Stimulated activated naive CD8-positive, alpha-beta T cell treated with anti-CD3 and anti-CD28 coated beads, Interleukin-15, Interleukin-2, amounts not matched to agents 100 ng/mL and 50 ng/mL, for 24 hours (primary cell): ENCODE results near the gene SLC27A4.
A peak's percentile ranks its signal among the peaks of the same experiment; 100 is the strongest.
"Not testable (repeated sequence)": the region's sequence is repeated elsewhere in the genome, so short reads cannot be mapped to it uniquely, and the experiment has no call there.

Experiments used
- H3K27ac Mint-ChIP-seq: one replicate; pipeline ENCODE4 v1.8.0; 2021; ENCODE audit warnings: mild to moderate bottlenecking, mixed read lengths
- H3K27me3 Mint-ChIP-seq: one replicate; pipeline ENCODE4 v1.8.0; 2021; ENCODE audit warnings: mixed read lengths
- H3K36me3 Mint-ChIP-seq: one replicate; pipeline ENCODE4 v1.8.0; 2021; ENCODE audit warnings: low read depth, mixed read lengths
- H3K4me1 Mint-ChIP-seq: one replicate; pipeline ENCODE4 v1.8.0; 2021; ENCODE audit warnings: low read depth, mixed read lengths
- H3K4me3 Mint-ChIP-seq: one replicate; pipeline ENCODE4 v1.8.0; 2021; ENCODE audit warnings: mild to moderate bottlenecking, mixed read lengths
- H3K9me3 Mint-ChIP-seq: one replicate; pipeline ENCODE4 v1.8.0; 2021; ENCODE audit warnings: mixed read lengths

SLC27A4 gene

DNA sequence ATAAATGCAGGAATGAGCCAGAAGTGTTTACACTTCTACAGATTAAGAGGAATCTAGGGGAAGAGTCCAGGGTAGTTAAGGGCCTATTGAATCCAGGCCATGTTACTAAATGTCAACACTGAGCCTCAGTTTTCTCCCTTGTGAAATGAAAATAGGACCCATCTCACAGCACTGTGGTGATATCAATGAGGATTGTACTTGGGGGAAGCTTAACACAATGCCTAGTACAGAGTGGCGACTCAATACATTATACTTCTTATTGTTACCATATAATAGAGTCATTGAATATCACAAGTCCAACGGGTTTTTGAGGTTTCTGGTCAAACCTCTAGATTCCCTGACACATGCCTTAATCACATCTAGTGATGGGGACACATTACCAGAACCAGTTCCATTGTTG, 22.7 kb upstream of the SLC27A4 start:
- no peak overlapping the region for H3K4me3 Mint-ChIP-seq
- H3K4me1 Mint-ChIP-seq: no peaks in the 10 kb centered on the region
- H3K9me3 Mint-ChIP-seq: no peaks in the 10 kb centered on the region
- H3K27me3 Mint-ChIP-seq: no peaks in the 10 kb centered on the region
- H3K36me3 Mint-ChIP-seq: peaks cover 16% of the 10 kb centered on the region
- no peak overlapping the region for H3K27ac Mint-ChIP-seq

DNA sequence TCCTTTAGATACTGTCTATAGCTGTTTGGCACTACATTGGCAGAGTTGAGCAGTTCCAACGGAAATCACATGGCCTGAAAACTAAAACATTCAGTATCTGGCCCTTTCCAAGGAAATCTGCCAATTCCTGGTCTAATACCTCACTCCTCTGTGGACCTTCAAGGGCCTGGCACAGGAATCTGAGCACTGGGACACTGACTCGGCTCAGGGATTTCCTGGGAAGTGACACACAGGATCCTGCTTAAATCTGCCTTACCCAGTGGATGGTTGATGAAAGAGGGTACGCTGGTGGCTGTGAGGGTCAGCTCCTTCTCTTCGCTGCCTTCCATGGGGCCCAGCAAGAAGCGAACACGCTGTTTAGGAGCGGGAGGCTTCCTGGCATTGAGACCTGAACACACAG, 19.0 kb upstream of the SLC27A4 start:
- H3K27ac Mint-ChIP-seq: no peak overlapping the region
- H3K4me1 Mint-ChIP-seq: peaks cover 24% of the 10 kb centered on the region
- H3K36me3 Mint-ChIP-seq: peaks cover 24% of the 10 kb centered on the region
- no peaks in the 10 kb centered on the region for H3K27me3 Mint-ChIP-seq
- no peaks in the 10 kb centered on the region for H3K9me3 Mint-ChIP-seq
- H3K4me3 Mint-ChIP-seq: peak overlapping the region; percentile 93

DNA sequence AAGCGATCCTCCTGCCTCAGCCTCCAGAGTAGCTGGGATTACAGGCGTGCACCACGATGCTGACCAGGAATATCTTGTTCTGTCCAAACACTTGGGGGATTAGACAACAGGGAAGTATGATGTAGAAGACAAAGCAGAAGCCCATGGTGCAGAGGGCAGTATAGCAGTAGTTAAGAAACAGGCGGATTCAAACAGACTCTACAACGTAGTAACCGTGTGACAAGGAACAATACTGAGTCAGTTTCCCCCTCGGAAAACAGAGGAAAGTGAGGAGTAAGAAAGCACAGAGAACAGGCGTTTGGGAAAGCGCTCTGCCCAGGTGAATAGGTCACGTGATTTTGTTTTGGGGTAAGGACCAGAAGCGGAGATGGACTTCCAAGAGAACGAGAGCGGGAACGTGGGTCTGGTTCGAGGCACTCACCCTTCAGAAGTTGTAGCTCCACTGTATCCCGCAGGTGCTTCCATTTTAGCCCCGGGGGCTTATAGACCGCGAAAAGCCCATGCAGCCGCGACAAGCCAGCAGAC, 18.4 kb upstream of the SLC27A4 start:
- Mint-ChIP-seq H3K27me3 (no peaks in the 10 kb centered on the region), H3K27ac (peak overlapping the region; percentile 98), H3K36me3 (peaks cover 18% of the 10 kb centered on the region), H3K4me1 (peaks cover 24% of the 10 kb centered on the region), H3K4me3 (peak overlapping the region; percentile 93), H3K9me3 (no peaks in the 10 kb centered on the region)

DNA sequence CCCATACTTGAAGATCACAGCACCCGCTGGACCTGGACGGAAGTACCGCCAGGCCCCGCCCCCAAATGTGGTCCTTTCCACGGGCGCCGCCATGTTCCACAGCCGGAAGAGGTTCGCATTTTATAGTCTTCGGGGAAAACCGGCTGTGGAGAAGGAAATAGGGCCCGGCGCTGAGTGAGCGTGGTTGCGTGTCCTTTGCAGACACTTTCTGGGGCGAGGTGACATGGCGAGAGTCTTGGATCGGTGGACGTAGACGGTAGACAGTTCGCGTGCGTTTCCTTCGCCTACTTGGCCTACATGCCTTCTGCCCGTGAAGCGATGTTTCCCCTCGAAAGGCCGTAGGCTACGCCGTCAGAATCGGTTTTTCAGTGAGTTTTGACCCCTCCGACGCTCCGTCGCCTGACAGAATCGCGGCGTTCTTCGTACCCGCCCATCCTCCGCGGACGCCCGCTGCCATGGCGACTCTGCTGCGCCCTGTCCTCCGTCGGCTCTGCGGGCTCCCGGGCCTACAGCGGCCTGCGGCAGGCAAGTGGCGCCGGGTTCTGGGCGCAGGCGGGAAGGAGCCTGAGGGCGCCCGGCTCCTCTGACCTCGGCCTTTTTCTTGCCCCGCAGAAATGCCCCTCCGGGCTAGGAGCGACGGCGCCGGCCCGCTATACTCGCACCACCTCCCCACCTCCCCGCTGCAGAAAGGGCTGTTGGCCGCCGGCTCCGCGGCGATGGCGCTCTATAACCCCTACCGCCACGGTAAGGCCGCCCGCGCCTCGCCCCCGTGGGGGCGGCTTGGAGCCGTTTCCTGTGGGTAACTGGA, 17.7 kb upstream of the SLC27A4 start, which contains the start of the genes COQ4 and TRUB2:
Gene COQ4, plus strand, starts transcription at position 436 of the 808 bp plus-strand sequence. Its CDS starts 20 bp downstream, at position 456.
Gene TRUB2, minus strand, starts transcription at position 44 of the 808 bp plus-strand sequence. Its CDS starts 39 bp downstream, at position 5.
- H3K9me3 Mint-ChIP-seq: no peaks in the 10 kb centered on the region
- H3K27ac Mint-ChIP-seq: peak within 1 kb of the TSS; percentile 98
- H3K4me3 Mint-ChIP-seq: peak within 1 kb of the TSS; percentile 93
- peaks cover 24% of the 10 kb centered on the region for H3K4me1 Mint-ChIP-seq
- H3K36me3 Mint-ChIP-seq: peaks cover 19% of the 10 kb centered on the region
- no peaks in the 10 kb centered on the region for H3K27me3 Mint-ChIP-seq

DNA sequence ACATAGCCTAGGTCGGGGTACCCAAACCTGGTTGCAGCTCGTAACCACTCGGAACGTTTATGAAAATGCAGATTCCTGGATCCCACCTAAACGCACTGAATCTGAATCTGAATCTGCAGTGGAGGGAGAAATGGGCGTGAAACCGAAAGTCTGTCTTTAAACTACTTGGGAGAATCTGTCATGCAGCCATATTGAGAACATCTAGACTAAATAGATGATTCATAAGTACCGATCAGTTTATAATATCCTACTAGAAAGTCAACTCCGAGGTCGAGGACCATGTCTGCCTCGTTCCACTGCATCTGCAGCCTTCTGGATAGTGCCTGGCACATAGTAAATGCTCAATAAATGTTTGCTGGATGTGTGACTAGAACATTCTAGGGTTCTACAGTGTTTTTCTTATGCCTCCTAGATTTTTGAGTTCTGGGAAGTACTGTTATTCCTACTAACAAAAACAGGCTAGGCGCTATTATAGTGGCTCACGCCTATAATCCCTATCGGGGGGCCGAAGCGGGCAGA, 17.1 kb upstream of the SLC27A4 start:
- peak overlapping the region; percentile 98 for H3K27ac Mint-ChIP-seq
- H3K4me3 Mint-ChIP-seq: peak overlapping the region; percentile 93
- H3K9me3 Mint-ChIP-seq: no peaks in the 10 kb centered on the region
- H3K27me3 Mint-ChIP-seq: no peaks in the 10 kb centered on the region
- H3K36me3 Mint-ChIP-seq: peaks cover 23% of the 10 kb centered on the region
- H3K4me1 Mint-ChIP-seq: peaks cover 24% of the 10 kb centered on the region

DNA sequence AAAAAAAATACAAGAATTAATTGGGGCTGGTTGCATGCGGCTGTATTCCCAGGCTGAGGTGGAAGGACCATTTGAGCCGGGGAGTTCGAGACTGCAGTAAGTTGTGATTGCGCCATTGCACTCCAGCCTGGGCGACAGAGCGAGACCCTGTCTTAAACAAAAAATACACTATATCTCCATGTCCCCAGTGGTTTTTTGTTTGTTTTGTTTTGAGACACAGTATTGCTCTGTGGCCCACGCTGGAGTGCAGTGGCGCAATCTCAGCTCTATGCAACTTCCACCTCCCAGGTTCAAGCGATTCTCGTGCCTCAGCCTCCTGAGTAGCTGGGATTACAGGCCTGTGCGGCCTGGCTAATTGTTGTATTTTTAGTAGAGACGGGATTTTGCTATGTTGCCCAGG, 16.5 kb upstream of the SLC27A4 start:
- H3K27me3 Mint-ChIP-seq: no peaks in the 10 kb centered on the region
- peak overlapping the region; percentile 93 for H3K4me3 Mint-ChIP-seq
- H3K9me3 Mint-ChIP-seq: no peaks in the 10 kb centered on the region
- peaks cover 23% of the 10 kb centered on the region for H3K36me3 Mint-ChIP-seq
- peaks cover 24% of the 10 kb centered on the region for H3K4me1 Mint-ChIP-seq
- H3K27ac Mint-ChIP-seq: peak overlapping the region; percentile 98

DNA sequence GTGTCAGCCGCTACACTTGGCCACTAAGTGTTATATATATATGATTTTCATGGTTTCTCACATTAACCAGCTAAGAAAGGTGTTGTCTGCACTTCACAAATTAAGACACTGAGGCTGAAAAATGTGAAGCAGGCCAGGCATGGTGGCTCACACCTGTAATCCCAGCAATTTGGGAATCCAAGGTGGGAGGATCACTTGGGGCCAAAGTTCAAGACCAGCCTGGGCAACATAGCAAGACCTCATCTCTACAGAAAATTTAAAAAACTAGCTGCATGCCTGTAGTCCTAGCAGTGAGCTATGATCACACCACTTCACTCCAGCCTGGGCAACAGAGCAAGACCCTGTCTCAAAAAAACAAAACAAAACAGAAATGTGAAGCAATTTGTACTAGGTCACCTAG, 15.9 kb upstream of the SLC27A4 start:
- Mint-ChIP-seq H3K27me3 (no peaks in the 10 kb centered on the region), H3K36me3 (peaks cover 23% of the 10 kb centered on the region)

DNA sequence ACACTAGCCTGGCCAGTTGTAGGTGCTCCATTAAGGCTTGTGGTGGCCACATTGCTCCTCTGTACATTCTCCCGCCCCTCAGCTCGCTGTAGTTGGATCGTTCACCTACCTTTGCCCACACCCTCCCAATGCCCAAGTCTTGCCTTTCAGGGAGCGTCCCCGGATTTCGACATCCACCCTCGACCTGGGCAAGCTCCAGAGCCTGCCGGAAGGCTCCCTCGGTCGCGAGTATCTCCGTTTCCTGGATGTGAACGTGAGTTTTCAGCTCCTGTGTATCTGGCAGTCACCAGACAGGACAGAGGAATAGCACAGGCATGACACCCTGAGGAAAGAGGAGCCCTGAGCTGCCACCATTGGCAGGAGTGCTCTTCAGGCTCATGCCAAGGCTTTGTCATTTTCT, 14.7 kb upstream of the SLC27A4 start:
- H3K9me3 Mint-ChIP-seq: no peaks in the 10 kb centered on the region
- H3K4me3 Mint-ChIP-seq: no peak overlapping the region
- no peaks in the 10 kb centered on the region for H3K27me3 Mint-ChIP-seq
- H3K27ac Mint-ChIP-seq: no peak overlapping the region
- H3K36me3 Mint-ChIP-seq: peaks cover 23% of the 10 kb centered on the region
- peaks cover 24% of the 10 kb centered on the region for H3K4me1 Mint-ChIP-seq

More for the DNA sequence above, 15.9 kb upstream of the SLC27A4 start:
- peak overlapping the region; percentile 52 for H3K27ac Mint-ChIP-seq
- no peaks in the 10 kb centered on the region for H3K9me3 Mint-ChIP-seq
- H3K4me1 Mint-ChIP-seq: peaks cover 24% of the 10 kb centered on the region
- H3K4me3 Mint-ChIP-seq: peak overlapping the region; percentile 93

DNA sequence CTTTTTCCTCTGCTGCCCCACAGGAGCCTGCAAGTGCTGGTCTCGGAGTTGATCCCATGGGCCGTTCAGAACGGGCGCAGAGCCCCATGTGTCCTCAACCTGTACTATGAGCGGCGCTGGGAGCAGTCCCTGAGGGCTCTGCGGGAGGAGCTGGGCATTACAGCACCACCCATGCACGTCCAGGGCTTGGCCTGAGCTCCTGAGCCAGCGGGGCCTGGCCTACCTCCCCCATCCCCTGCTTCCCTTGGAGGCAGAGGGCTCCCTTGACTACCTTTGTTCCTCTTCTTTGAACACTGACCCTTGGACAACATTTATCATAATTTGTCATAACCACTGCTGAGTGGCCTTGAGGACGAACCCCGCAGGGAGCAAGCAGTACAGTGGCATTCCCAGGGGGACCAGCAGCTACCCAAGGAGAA, 6.9 kb upstream of the SLC27A4 start:
- no peaks in the 10 kb centered on the region for H3K27me3 Mint-ChIP-seq
- no peak overlapping the region for H3K27ac Mint-ChIP-seq
- H3K9me3 Mint-ChIP-seq: no peaks in the 10 kb centered on the region
- H3K4me1 Mint-ChIP-seq: no peaks in the 10 kb centered on the region
- peaks cover 10% of the 10 kb centered on the region for H3K36me3 Mint-ChIP-seq
- no peak overlapping the region for H3K4me3 Mint-ChIP-seq

DNA sequence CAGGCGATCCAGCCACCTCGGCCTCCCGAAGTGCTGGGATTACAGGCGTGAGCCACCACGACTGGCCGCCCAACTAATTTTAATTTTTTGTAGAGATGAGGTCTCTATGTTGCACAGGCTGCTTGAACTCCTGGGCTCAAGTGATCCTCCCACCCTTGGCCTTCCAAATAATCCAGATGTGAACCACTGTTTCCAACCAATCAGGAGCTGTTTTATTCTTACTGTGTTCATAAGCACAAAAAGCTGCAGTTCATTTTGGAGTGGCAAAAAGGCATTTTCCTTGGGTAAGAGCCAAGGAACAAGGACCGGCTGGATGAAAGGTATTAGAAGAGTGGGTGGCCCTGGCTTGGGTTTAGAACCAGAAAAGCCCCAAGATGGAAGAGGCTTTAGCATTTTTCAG, 5.2 kb upstream of the SLC27A4 start:
- Mint-ChIP-seq H3K27me3 (no peaks in the 10 kb centered on the region), H3K36me3 (peaks cover 10% of the 10 kb centered on the region), H3K4me3 (no peak overlapping the region), H3K4me1 (no peaks in the 10 kb centered on the region), H3K9me3 (no peaks in the 10 kb centered on the region), H3K27ac (no peak overlapping the region)

DNA sequence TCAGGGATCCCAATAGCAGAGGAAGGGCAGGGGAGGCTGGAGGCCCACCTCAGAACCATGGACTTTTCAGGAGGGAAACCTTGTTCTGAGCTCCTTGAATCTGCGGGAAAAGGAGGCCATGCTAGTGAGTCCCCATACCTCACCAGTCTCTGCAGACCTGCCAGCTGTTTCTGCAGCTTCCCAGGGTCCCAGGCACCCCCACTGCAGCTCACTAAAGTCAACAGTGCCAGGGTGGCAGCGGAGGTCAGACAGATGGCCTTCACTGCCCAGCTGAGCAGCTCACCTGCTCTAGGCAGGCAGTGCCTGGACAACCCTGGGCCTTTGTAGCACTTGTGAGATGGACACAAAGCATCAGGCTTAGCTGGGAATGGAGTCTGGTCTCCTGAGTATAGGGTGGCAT, 4.4 kb upstream of the SLC27A4 start:
- Mint-ChIP-seq H3K27me3 (no peaks in the 10 kb centered on the region), H3K4me1 (no peaks in the 10 kb centered on the region), H3K9me3 (no peaks in the 10 kb centered on the region), H3K4me3 (no peak overlapping the region), H3K36me3 (peaks cover 10% of the 10 kb centered on the region), H3K27ac (no peak overlapping the region)

DNA sequence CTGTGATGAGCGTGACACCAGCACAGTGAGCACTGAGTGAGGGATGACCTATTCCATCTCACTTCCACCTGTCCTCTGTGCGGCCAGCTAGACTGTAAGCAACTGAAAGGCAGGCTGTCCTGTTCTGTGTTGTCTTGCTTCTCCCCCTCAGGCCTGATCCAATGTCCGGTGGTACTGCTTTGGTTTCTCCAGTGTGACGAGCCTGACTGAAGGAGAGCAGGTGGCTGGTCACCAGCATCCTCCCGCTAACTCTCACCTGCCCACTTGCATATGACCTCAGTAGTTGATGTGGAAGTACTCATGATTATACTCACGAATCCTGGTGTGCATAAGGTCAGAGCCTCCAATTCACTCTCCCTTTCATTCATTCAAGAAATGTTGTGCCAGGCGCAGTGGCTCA, 2.4 kb upstream of the SLC27A4 start:
- Mint-ChIP-seq H3K27me3 (no peaks in the 10 kb centered on the region), H3K4me1 (peaks cover 7% of the 10 kb centered on the region), H3K4me3 (no peak overlapping the region), H3K9me3 (no peaks in the 10 kb centered on the region), H3K36me3 (peaks cover 2% of the 10 kb centered on the region), H3K27ac (no peak overlapping the region)

DNA sequence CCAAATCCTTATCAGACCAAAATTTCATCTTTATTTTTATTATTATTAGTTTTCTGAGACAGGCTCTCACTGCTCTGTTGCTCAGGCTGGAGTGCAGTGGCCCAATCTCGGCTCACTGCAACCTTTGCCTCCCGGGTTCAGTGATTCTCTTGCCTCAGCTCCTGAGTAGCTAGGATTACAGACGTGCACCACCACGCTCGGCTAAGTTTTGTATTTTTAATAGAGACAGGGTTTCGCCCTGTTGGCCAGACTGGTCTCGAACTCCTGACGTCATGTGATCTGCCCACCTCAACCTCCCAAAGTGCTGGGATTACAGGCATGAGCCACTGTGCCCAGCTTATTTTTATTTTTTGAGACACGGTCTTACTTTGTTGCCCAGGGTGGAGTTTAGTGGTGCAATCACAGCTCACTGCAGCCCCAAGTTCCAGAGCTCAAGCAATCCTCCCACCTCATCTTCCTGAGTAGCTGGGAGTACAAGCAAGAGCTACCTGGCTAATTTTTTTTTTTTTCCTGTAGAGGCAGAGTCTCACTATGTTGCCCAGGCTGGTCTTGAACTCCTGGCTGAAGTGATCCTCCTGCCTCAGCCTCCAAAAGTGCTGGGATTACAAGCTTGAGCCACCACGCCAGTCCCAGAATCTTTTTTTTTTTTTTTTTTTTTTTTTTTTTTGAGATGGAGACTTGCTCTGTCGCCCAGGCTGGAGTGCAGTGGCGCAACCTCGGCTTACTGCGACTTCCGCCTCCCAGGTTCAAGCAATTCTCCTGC, 1.3 kb upstream of the SLC27A4 start:
- not testable (repeated sequence) for H3K27ac Mint-ChIP-seq, H3K36me3 Mint-ChIP-seq, H3K27me3 Mint-ChIP-seq, H3K9me3 Mint-ChIP-seq, H3K4me1 Mint-ChIP-seq
- H3K4me3 Mint-ChIP-seq: peak overlapping the region; percentile 91

DNA sequence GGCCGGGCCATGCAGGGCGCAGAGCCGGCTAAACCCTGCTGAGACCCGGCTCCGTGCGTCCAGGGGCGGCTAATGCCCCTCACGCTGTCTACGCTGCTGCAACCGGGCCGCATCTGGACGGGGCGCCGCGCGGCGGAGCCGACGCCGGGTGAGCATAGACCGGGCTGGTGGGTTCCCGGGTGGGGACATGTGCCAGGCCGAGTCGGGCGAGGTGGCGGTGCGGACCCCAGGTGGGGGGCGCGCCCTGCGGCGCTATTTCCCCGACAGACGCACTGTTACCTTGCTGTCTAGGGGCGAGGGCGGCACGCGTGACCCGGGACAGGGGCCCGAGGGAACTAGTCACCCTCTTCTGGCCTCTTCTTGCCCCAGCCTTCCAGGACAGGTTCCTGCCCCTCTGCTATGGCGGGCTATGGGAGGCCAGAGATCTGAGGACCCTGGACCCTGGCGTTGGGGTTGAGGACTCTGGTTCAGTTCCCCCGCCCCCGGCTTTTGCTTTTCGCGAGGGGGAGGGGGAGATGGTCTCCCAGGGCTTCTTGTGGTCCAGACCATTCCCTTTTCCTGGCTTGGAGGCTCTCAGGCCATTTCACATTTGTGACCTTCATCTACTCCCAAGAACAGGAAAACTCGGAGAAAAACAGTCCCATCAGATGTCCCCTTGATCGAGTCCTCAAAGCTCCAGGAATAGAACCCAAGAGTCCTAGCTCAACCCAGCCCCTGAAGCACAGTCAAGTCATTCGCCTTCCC, 536 bp downstream of the SLC27A4 start:
- H3K27me3 Mint-ChIP-seq: no peaks in the 10 kb centered on the region
- peaks cover 7% of the 10 kb centered on the region for H3K4me1 Mint-ChIP-seq
- no peaks in the 10 kb centered on the region for H3K9me3 Mint-ChIP-seq
- peaks cover 10% of the 10 kb centered on the region for H3K36me3 Mint-ChIP-seq
- peak overlapping the region; percentile 89 for H3K27ac Mint-ChIP-seq
- peak overlapping the region; percentile 91 for H3K4me3 Mint-ChIP-seq
